ENCODE results near the gene ECM1. TPM values are rescaled to one million over a fixed set of nuclear protein-coding genes. Genes with fewer than 3 reads are reported as not detected.

The ECM1 gene
- total and polyA plus RNA-seq, 2 donors (not counting 1 experiment from before 2014, with no cell fraction given): 25.1 to 108 TPM

GRCh38 chr1:150477733-150478132 lies 30.2 kb upstream of the ECM1 start:
- no peak for TF ChIP-seq EZH2 (IDR thresholded peaks at IDR 0.05; ENCODE audit: low read length, missing control alignments)
- no peak for TF ChIP-seq CTCF (conservative IDR thresholded peaks at IDR 0.05 in 1 of 2, IDR thresholded peaks at IDR 0.05 in 1 of 2; ENCODE audit: low read depth in 1 of 2, low read length in 2 of 2)
- Histone ChIP-seq H4K20me1 (ENCODE audit: control insufficient read depth, extremely low read depth, insufficient read depth, low read length) (no peaks in the 10 kb centered on the region), H3K36me3 (ENCODE audit: control insufficient read depth, insufficient read depth, low read length) (no peaks in the 10 kb centered on the region), H3K27me3 (ENCODE audit: control insufficient read depth, insufficient read depth, low read length) (no peaks in the 10 kb centered on the region), H3K4me3 (replicated peaks in 1 of 4; ENCODE audit: control extremely low read depth in 1 of 4, insufficient read depth in 1 of 4, low read depth in 3 of 4, low read length in 4 of 4) (no peak overlapping the region), H3K79me2 (ENCODE audit: control insufficient read depth, insufficient read depth, low read length) (no peaks in the 10 kb centered on the region), H3K27ac (ENCODE audit: insufficient read depth, low read length) (peak overlapping the region; percentile 42), H2AFZ (ENCODE audit: low read length) (no peak overlapping the region), H3K9ac (ENCODE audit: insufficient read depth, low read length) (no peak overlapping the region), H3K4me2 (ENCODE audit: extremely low read depth, insufficient read depth, low read length) (no peak overlapping the region), H3K4me1 (ENCODE audit: control insufficient read depth, extremely low read depth, insufficient read depth, low read length) (peaks cover 4% of the 10 kb centered on the region), H3K9me3 (ENCODE audit: control insufficient read depth, insufficient read depth, low read depth, low read length) (no peaks in the 10 kb centered on the region)
- peak; percentile 42 to 50 for DNase-seq (ENCODE audit: low read depth in 2 of 2)

- H3K27me3 ChIP-seq (ENCODE audit: control insufficient read depth, insufficient read depth, low read length): no peaks in the 10 kb centered on the region
- H2AFZ ChIP-seq (ENCODE audit: low read length): no peak overlapping the region
- H4K20me1 ChIP-seq (ENCODE audit: control insufficient read depth, extremely low read depth, insufficient read depth, low read length): no peaks in the 10 kb centered on the region
- H3K9me3 ChIP-seq (ENCODE audit: control insufficient read depth, insufficient read depth, low read depth, low read length): no peaks in the 10 kb centered on the region
- H3K4me2 ChIP-seq (ENCODE audit: extremely low read depth, insufficient read depth, low read length): no peak overlapping the region
- no peaks in the 10 kb centered on the region for H3K79me2 ChIP-seq (ENCODE audit: control insufficient read depth, insufficient read depth, low read length)
- no peak for TF ChIP-seq EZH2 (IDR thresholded peaks at IDR 0.05; ENCODE audit: low read length, missing control alignments)
- TF ChIP-seq CTCF (conservative IDR thresholded peaks at IDR 0.05 in 1 of 2, IDR thresholded peaks at IDR 0.05 in 1 of 2; ENCODE audit: low read depth in 1 of 2, low read length in 2 of 2): no peak
- no peak for DNase-seq (ENCODE audit: low read depth in 2 of 2)
- no peak overlapping the region for H3K4me3 ChIP-seq (replicated peaks in 1 of 4; ENCODE audit: control extremely low read depth in 1 of 4, insufficient read depth in 1 of 4, low read depth in 3 of 4, low read length in 4 of 4)
- H3K36me3 ChIP-seq (ENCODE audit: control insufficient read depth, insufficient read depth, low read length): no peaks in the 10 kb centered on the region
- no peak overlapping the region for H3K9ac ChIP-seq (ENCODE audit: insufficient read depth, low read length)
- H3K4me1 ChIP-seq (ENCODE audit: control insufficient read depth, extremely low read depth, insufficient read depth, low read length): peaks cover 4% of the 10 kb centered on the region
- no peak overlapping the region for H3K27ac ChIP-seq (ENCODE audit: insufficient read depth, low read length)
Observed at GRCh38 chr1:150479370-150479769, 28.5 kb upstream of the ECM1 start.

DNA sequence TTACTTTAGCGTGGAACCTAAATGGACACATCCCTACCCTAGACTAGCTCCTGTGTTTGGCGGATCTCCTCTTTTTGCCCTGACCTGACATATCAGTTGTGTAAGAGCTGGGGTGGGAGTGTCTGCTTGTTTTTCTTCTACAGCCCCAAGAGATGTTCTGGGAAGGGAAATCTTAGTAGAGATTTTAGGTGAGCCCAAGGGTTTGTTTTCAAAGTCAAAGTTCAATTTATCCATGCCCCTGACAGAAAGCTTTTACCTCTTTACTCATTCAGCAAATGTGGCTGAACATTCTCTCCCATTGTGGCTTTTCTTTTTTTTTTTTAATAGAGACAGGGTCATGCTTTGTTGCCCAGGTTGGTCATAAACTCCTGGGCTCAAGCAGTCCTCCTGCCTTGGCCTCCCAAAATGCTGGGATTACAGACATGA lies 28.0 kb upstream of the ECM1 start:
- H3K4me2 ChIP-seq (ENCODE audit: extremely low read depth, insufficient read depth, low read length): no peak overlapping the region
- H3K27ac ChIP-seq (ENCODE audit: insufficient read depth, low read length): no peak overlapping the region
- no peaks in the 10 kb centered on the region for H3K27me3 ChIP-seq (ENCODE audit: control insufficient read depth, insufficient read depth, low read length)
- H3K36me3 ChIP-seq (ENCODE audit: control insufficient read depth, insufficient read depth, low read length): no peaks in the 10 kb centered on the region
- no peak overlapping the region for H3K4me3 ChIP-seq (replicated peaks in 1 of 4; ENCODE audit: control extremely low read depth in 1 of 4, insufficient read depth in 1 of 4, low read depth in 3 of 4, low read length in 4 of 4)
- no peak for DNase-seq (ENCODE audit: low read depth in 2 of 2)
- no peaks in the 10 kb centered on the region for H3K9me3 ChIP-seq (ENCODE audit: control insufficient read depth, insufficient read depth, low read depth, low read length)
- no peaks in the 10 kb centered on the region for H3K79me2 ChIP-seq (ENCODE audit: control insufficient read depth, insufficient read depth, low read length)
- no peaks in the 10 kb centered on the region for H4K20me1 ChIP-seq (ENCODE audit: control insufficient read depth, extremely low read depth, insufficient read depth, low read length)
- H3K9ac ChIP-seq (ENCODE audit: insufficient read depth, low read length): no peak overlapping the region
- TF ChIP-seq EZH2 (IDR thresholded peaks at IDR 0.05; ENCODE audit: low read length, missing control alignments) (no peak), CTCF (conservative IDR thresholded peaks at IDR 0.05 in 1 of 2, IDR thresholded peaks at IDR 0.05 in 1 of 2; ENCODE audit: low read depth in 1 of 2, low read length in 2 of 2) (no peak)
- H3K4me1 ChIP-seq (ENCODE audit: control insufficient read depth, extremely low read depth, insufficient read depth, low read length): peaks cover 8% of the 10 kb centered on the region
- H2AFZ ChIP-seq (ENCODE audit: low read length): no peak overlapping the region
